ENCODE results near the gene MRPL36. TPM values are rescaled to one million over a fixed set of nuclear protein-coding genes. Genes with fewer than 3 reads are reported as not detected.

The MRPL36 gene
- total RNA-seq, 1 donor from 2014 or later, result 51.6 TPM

DNA sequence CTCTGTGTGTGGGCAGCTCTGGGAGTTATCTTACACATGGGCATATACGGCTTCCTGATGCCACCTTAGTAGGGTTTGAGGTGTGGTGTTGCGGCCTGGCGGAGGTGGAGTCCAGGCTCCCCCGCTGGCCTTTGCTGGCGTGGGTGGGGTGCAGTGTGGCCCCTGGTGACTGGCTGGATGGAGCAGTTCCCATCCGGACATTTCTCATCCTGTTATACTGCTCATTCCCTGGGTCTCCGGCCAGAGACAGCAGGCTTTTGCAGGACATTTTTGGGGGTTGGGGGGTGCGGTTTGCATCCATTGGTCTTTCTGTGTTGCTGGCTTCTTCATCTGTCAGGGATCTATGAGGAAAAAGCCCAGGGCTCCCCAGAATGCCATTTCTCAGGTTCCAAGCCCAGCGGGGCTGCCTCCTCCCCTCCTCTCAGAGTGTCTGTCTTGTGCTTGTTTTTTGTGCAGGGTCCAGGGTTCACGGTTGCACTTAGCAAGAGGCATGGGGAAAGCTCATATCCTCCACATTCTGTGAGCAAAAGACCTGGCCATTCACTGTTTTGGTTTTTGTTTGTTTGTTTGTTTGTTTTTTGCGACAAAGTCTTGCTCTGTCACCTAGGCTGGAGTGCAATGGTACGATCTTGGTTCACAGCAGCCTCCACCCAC, 23.9 kb upstream of the MRPL36 start:
- peaks cover 2% of the 10 kb centered on the region for H3K36me3 ChIP-seq (ENCODE audit: control insufficient read depth, insufficient read depth, low read length)
- DNase-seq (ENCODE audit: low read depth), result no peak

GRCh38 chr5:1821862-1822261, 22.2 kb upstream of the MRPL36 start:
- Histone ChIP-seq H3K36me3 (ENCODE audit: control insufficient read depth, insufficient read depth, low read length) (peaks cover 2% of the 10 kb centered on the region), H3K4me3 (ENCODE audit: low read depth, low read length) (no peak overlapping the region), H3K27me3 (ENCODE audit: control insufficient read depth, insufficient read depth, low read length) (no peaks in the 10 kb centered on the region)
- DNase-seq (ENCODE audit: low read depth), result no peak
- TF ChIP-seq, protein P1, sequence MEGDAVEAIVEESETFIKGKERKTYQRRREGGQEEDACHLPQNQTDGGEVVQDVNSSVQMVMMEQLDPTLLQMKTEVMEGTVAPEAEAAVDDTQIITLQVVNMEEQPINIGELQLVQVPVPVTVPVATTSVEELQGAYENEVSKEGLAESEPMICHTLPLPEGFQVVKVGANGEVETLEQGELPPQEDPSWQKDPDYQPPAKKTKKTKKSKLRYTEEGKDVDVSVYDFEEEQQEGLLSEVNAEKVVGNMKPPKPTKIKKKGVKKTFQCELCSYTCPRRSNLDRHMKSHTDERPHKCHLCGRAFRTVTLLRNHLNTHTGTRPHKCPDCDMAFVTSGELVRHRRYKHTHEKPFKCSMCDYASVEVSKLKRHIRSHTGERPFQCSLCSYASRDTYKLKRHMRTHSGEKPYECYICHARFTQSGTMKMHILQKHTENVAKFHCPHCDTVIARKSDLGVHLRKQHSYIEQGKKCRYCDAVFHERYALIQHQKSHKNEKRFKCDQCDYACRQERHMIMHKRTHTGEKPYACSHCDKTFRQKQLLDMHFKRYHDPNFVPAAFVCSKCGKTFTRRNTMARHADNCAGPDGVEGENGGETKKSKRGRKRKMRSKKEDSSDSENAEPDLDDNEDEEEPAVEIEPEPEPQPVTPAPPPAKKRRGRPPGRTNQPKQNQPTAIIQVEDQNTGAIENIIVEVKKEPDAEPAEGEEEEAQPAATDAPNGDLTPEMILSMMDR (IDR thresholded peaks at IDR 0.05; ENCODE audit: insufficient read depth, low read length, poor library complexity, severe bottlenecking), result no peak

More for the DNA sequence above, 23.9 kb upstream of the MRPL36 start:
- H3K27me3 ChIP-seq (ENCODE audit: control insufficient read depth, insufficient read depth, low read length), result no peaks in the 10 kb centered on the region
- TF ChIP-seq, protein P1 (IDR thresholded peaks at IDR 0.05; ENCODE audit: insufficient read depth, low read length, poor library complexity, severe bottlenecking), result no peak
- no peak overlapping the region for H3K4me3 ChIP-seq (ENCODE audit: low read depth, low read length)

DNA sequence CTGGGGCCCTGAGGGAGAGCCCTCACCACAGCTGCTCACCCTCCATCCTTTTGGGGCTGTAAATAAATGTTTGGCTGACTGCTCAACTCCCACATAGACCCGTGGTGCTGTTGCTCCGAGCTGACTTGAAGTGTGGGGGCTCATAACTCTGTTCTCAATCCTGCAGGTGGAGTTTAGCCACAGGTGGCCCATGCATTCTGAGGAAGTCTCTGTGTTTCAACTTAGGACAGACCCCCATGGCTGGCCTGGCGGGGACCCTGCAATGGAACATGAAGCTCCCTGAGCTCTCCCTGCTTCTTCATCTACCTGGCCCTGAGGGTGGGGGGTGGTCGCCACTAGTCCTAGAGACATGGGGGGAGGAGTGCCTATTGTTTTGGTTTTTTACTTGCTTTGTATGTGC, 21.3 kb upstream of the MRPL36 start:
- no peak for DNase-seq (ENCODE audit: low read depth)
- Histone ChIP-seq H3K27me3 (ENCODE audit: control insufficient read depth, insufficient read depth, low read length) (no peaks in the 10 kb centered on the region), H3K36me3 (ENCODE audit: control insufficient read depth, insufficient read depth, low read length) (peaks cover 2% of the 10 kb centered on the region), H3K4me3 (ENCODE audit: low read depth, low read length) (no peak overlapping the region)
- TF ChIP-seq, protein P1 (IDR thresholded peaks at IDR 0.05; ENCODE audit: insufficient read depth, low read length, poor library complexity, severe bottlenecking), result no peak

- no peak overlapping the region for H3K4me3 ChIP-seq (ENCODE audit: low read depth, low read length)
Observed at GRCh38 chr5:1820381-1820780, 20.7 kb upstream of the MRPL36 start.

DNA sequence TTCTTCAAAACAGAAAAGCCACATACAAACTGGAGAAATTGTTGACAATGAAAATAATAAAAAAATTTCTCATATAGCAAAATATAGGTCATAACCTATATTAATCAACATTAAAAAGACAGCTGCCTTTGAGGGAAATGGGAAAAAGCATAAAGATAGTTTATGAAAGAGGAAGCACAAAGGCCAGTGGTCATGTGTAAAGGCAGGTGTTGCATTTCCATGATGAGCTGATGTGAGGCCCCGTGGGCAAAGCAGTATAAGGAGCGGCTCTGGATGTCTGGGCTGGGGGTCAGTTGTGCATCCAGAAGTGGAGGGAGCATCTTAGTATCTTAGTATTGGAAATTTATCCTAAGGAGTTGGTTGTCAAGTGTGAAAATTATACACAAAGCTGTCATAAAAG, 19.8 kb upstream of the MRPL36 start:
- Histone ChIP-seq H3K4me3 (ENCODE audit: low read depth, low read length) (no peak overlapping the region), H3K36me3 (ENCODE audit: control insufficient read depth, insufficient read depth, low read length) (peaks cover 5% of the 10 kb centered on the region), H3K27me3 (ENCODE audit: control insufficient read depth, insufficient read depth, low read length) (no peaks in the 10 kb centered on the region)
- TF ChIP-seq, protein P1 (IDR thresholded peaks at IDR 0.05; ENCODE audit: insufficient read depth, low read length, poor library complexity, severe bottlenecking), result no peak
- DNase-seq (ENCODE audit: low read depth), result no peak

More at GRCh38 chr5:1820381-1820780, 20.7 kb upstream of the MRPL36 start:
- Histone ChIP-seq H3K27me3 (ENCODE audit: control insufficient read depth, insufficient read depth, low read length) (no peaks in the 10 kb centered on the region), H3K36me3 (ENCODE audit: control insufficient read depth, insufficient read depth, low read length) (peaks cover 2% of the 10 kb centered on the region)
- DNase-seq (ENCODE audit: low read depth), result no peak
- TF ChIP-seq, protein P1 (IDR thresholded peaks at IDR 0.05; ENCODE audit: insufficient read depth, low read length, poor library complexity, severe bottlenecking), result no peak

GRCh38 chr5:1818784-1819183, 19.1 kb upstream of the MRPL36 start:
- no peak for DNase-seq (ENCODE audit: low read depth)
- Histone ChIP-seq H3K36me3 (ENCODE audit: control insufficient read depth, insufficient read depth, low read length) (peaks cover 5% of the 10 kb centered on the region), H3K27me3 (ENCODE audit: control insufficient read depth, insufficient read depth, low read length) (no peaks in the 10 kb centered on the region), H3K4me3 (ENCODE audit: low read depth, low read length) (no peak overlapping the region)
- TF ChIP-seq, protein P1 (IDR thresholded peaks at IDR 0.05; ENCODE audit: insufficient read depth, low read length, poor library complexity, severe bottlenecking), result no peak

All from kidney epithelial cell (primary cell).